ENCODE results near the gene PLET1. TPM values are rescaled to one million over a fixed set of nuclear protein-coding genes. Genes with fewer than 3 reads are reported as not detected.

PLET1 gene
- total RNA-seq, 1 donor from 2014 or later: not detected

DNA sequence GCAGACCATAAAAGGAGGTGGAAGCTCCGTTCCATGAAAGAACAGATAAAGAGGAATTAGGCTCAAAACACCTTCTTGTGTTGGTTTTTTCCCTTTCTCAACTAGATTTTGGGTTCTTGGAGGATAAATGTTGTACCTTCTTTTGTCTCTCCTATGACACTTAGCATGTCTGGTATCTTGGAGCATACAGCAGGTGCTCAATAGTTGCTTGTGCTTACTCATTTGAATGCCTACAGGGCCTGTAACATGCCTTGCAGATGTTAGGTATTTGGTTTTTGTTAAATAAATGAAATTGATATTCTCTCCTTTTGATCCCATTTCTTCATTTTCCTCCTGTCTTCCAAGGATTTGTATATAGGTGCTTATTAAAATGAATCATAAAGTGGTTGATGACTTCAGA, 16.4 kb upstream of the PLET1 start:
- TF ChIP-seq EZH2 (IDR thresholded peaks at IDR 0.05; ENCODE audit: insufficient read depth, low read length): no peak
- TF ChIP-seq, protein P1, sequence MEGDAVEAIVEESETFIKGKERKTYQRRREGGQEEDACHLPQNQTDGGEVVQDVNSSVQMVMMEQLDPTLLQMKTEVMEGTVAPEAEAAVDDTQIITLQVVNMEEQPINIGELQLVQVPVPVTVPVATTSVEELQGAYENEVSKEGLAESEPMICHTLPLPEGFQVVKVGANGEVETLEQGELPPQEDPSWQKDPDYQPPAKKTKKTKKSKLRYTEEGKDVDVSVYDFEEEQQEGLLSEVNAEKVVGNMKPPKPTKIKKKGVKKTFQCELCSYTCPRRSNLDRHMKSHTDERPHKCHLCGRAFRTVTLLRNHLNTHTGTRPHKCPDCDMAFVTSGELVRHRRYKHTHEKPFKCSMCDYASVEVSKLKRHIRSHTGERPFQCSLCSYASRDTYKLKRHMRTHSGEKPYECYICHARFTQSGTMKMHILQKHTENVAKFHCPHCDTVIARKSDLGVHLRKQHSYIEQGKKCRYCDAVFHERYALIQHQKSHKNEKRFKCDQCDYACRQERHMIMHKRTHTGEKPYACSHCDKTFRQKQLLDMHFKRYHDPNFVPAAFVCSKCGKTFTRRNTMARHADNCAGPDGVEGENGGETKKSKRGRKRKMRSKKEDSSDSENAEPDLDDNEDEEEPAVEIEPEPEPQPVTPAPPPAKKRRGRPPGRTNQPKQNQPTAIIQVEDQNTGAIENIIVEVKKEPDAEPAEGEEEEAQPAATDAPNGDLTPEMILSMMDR (IDR thresholded peaks at IDR 0.05; ENCODE audit: insufficient read depth, low read depth, low read length): no peak
- H3K36me3 ChIP-seq (ENCODE audit: insufficient read depth, low read length): no peaks in the 10 kb centered on the region
- no peak overlapping the region for H2AFZ ChIP-seq (ENCODE audit: low read depth, low read length)
- peak overlapping the region; percentile 15 for H3K27ac Mint-ChIP-seq (ENCODE audit: unreplicated experiment)
- H3K9me3 ChIP-seq (ENCODE audit: insufficient read depth, low read depth, low read length): no peaks in the 10 kb centered on the region
- no peak overlapping the region for H3K4me3 ChIP-seq (ENCODE audit: insufficient read depth, low read depth, low read length)
- no peak for FAIRE-seq
- peaks cover 31% of the 10 kb centered on the region for H3K4me1 Mint-ChIP-seq (ENCODE audit: low read depth, unreplicated experiment)
- H3K27me3 Mint-ChIP-seq (ENCODE audit: low read depth, unreplicated experiment): no peaks in the 10 kb centered on the region
- H3K4me1 ChIP-seq (ENCODE audit: insufficient read depth, low read length): peaks cover 6% of the 10 kb centered on the region
- H3K4me2 ChIP-seq (ENCODE audit: low read length): no peak overlapping the region
- no peak overlapping the region for H3K9ac ChIP-seq (ENCODE audit: low read length)
- DNase-seq (ENCODE audit: low read depth): no peak
- H3K27ac ChIP-seq (ENCODE audit: low read depth, low read length): no peak overlapping the region
- no peak overlapping the region for H3K4me3 Mint-ChIP-seq (ENCODE audit: unreplicated experiment)
- no peaks in the 10 kb centered on the region for H3K9me3 Mint-ChIP-seq (ENCODE audit: unreplicated experiment)
- H4K20me1 ChIP-seq (ENCODE audit: insufficient read depth, low read length): no peaks in the 10 kb centered on the region
- peaks cover 5% of the 10 kb centered on the region for H3K36me3 Mint-ChIP-seq (ENCODE audit: low read depth, unreplicated experiment)
- H3K27me3 ChIP-seq (ENCODE audit: insufficient read depth, low read length): peaks cover 3% of the 10 kb centered on the region
- no peaks in the 10 kb centered on the region for H3K79me2 ChIP-seq (ENCODE audit: insufficient read depth, low read length)

DNA sequence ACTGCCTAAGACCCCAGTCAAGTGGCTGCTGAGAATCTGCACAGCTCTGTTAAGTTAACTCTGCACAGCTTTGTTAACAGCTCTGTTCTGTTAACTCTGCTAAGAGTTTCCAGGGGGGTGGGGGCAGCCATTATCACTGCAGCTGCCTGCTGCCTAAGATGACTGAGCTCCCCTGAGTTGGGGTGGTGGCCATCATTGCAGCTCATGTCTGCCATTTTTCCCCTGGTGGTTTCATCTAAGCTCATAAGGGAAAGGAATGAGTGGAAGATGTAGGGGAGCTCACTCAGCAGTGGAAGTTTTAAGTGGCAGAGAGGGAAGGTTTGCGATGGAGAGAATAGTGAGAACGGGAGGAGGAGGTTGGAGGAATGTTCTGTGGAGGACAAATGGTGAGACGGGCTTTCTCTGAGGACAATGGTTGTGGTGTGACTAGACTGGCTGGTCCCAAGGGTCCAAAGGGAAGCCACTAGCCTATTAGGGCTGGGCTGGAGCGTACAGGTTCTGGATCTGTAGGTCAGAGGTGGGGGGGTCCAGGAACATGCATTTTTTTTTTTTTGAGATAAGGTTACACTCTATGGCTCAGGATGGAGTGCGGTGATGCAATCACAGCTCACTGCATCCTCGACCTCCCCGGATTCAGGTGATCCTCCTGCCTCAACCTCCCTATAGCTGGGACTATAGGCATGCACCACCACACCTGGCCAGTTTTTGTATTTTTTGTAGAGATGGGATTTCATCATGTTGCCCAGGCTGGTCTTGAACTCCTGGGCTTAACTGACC, 13.5 kb upstream of the PLET1 start:
- no peaks in the 10 kb centered on the region for H3K9me3 Mint-ChIP-seq (ENCODE audit: unreplicated experiment)
- no peak for FAIRE-seq
- H3K79me2 ChIP-seq (ENCODE audit: insufficient read depth, low read length): no peaks in the 10 kb centered on the region
- TF ChIP-seq EZH2 (IDR thresholded peaks at IDR 0.05; ENCODE audit: insufficient read depth, low read length): no peak
- TF ChIP-seq, protein P1 (IDR thresholded peaks at IDR 0.05; ENCODE audit: insufficient read depth, low read depth, low read length): no peak
- no peak overlapping the region for H3K27ac Mint-ChIP-seq (ENCODE audit: unreplicated experiment)
- H3K9me3 ChIP-seq (ENCODE audit: insufficient read depth, low read depth, low read length): no peaks in the 10 kb centered on the region
- H3K4me2 ChIP-seq (ENCODE audit: low read length): no peak overlapping the region
- H3K27me3 Mint-ChIP-seq (ENCODE audit: low read depth, unreplicated experiment): no peaks in the 10 kb centered on the region
- H2AFZ ChIP-seq (ENCODE audit: low read depth, low read length): no peak overlapping the region
- H3K4me1 Mint-ChIP-seq (ENCODE audit: low read depth, unreplicated experiment): peaks cover 32% of the 10 kb centered on the region
- no peak overlapping the region for H3K4me3 ChIP-seq (ENCODE audit: insufficient read depth, low read depth, low read length)
- H3K9ac ChIP-seq (ENCODE audit: low read length): no peak overlapping the region
- H3K4me3 Mint-ChIP-seq (ENCODE audit: unreplicated experiment): no peak overlapping the region
- DNase-seq (ENCODE audit: low read depth): no peak
- peaks cover 5% of the 10 kb centered on the region for H3K36me3 Mint-ChIP-seq (ENCODE audit: low read depth, unreplicated experiment)
- no peaks in the 10 kb centered on the region for H3K4me1 ChIP-seq (ENCODE audit: insufficient read depth, low read length)
- H4K20me1 ChIP-seq (ENCODE audit: insufficient read depth, low read length): no peaks in the 10 kb centered on the region
- no peaks in the 10 kb centered on the region for H3K36me3 ChIP-seq (ENCODE audit: insufficient read depth, low read length)
- no peak overlapping the region for H3K27ac ChIP-seq (ENCODE audit: low read depth, low read length)
- no peaks in the 10 kb centered on the region for H3K27me3 ChIP-seq (ENCODE audit: insufficient read depth, low read length)

DNA sequence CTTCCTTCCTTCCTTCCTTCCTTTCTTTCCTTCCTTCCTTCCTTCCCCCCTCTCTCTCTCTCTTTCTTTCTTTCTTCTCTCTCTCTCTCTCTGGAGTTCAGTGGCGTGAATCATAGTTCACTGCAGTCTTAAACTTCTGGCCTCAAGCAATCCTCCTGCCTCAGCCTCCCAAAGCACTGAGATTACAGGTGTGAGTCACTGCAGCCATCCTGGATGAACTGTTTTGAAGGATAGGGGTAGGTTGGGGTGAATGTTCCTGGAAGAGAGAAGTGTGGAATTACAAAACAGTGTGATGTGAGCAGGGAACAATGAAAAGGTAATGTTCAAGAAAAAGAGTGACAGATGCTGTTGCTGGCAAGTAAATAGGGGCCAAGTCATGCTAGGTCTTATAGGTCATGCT, 12.4 kb upstream of the PLET1 start:
- H3K4me3 Mint-ChIP-seq (ENCODE audit: unreplicated experiment): no peak overlapping the region
- no peak overlapping the region for H3K9ac ChIP-seq (ENCODE audit: low read length)
- no peaks in the 10 kb centered on the region for H3K36me3 ChIP-seq (ENCODE audit: insufficient read depth, low read length)
- H3K4me1 Mint-ChIP-seq (ENCODE audit: low read depth, unreplicated experiment): peaks cover 25% of the 10 kb centered on the region
- no peak overlapping the region for H3K27ac Mint-ChIP-seq (ENCODE audit: unreplicated experiment)
- H3K27ac ChIP-seq (ENCODE audit: low read depth, low read length): no peak overlapping the region
- H3K9me3 Mint-ChIP-seq (ENCODE audit: unreplicated experiment): no peaks in the 10 kb centered on the region
- H3K79me2 ChIP-seq (ENCODE audit: insufficient read depth, low read length): no peaks in the 10 kb centered on the region
- no peaks in the 10 kb centered on the region for H3K27me3 Mint-ChIP-seq (ENCODE audit: low read depth, unreplicated experiment)
- DNase-seq (ENCODE audit: low read depth) (no peak), FAIRE-seq (no peak)
- H2AFZ ChIP-seq (ENCODE audit: low read depth, low read length): no peak overlapping the region
- no peaks in the 10 kb centered on the region for H3K27me3 ChIP-seq (ENCODE audit: insufficient read depth, low read length)
- H3K4me3 ChIP-seq (ENCODE audit: insufficient read depth, low read depth, low read length): no peak overlapping the region
- H3K4me1 ChIP-seq (ENCODE audit: insufficient read depth, low read length): no peaks in the 10 kb centered on the region
- TF ChIP-seq, protein P1 (IDR thresholded peaks at IDR 0.05; ENCODE audit: insufficient read depth, low read depth, low read length): no peak
- no peak for TF ChIP-seq EZH2 (IDR thresholded peaks at IDR 0.05; ENCODE audit: insufficient read depth, low read length)
- peaks cover 5% of the 10 kb centered on the region for H3K36me3 Mint-ChIP-seq (ENCODE audit: low read depth, unreplicated experiment)
- no peaks in the 10 kb centered on the region for H4K20me1 ChIP-seq (ENCODE audit: insufficient read depth, low read length)
- no peaks in the 10 kb centered on the region for H3K9me3 ChIP-seq (ENCODE audit: insufficient read depth, low read depth, low read length)
- H3K4me2 ChIP-seq (ENCODE audit: low read length): no peak overlapping the region
